A375 (cell line): Measurements from ENCODE around the gene IQCH. TPM values are rescaled to one million over a fixed set of nuclear protein-coding genes. Genes with fewer than 3 reads are reported as not detected.

Experiments
- total RNA-seq: library from RNA; depleted of rRNA; stranded (reverse); fragments of >200 nt; shearing (Covaris generic); gene quantifications from 2 replicates; pipeline ENCODE4 v1.2.3, GENCODE V29; 2014; rRNA removed

Gene IQCH
- 3.2 and 4.8 TPM in 2 replicates for total RNA-seq

DNA sequence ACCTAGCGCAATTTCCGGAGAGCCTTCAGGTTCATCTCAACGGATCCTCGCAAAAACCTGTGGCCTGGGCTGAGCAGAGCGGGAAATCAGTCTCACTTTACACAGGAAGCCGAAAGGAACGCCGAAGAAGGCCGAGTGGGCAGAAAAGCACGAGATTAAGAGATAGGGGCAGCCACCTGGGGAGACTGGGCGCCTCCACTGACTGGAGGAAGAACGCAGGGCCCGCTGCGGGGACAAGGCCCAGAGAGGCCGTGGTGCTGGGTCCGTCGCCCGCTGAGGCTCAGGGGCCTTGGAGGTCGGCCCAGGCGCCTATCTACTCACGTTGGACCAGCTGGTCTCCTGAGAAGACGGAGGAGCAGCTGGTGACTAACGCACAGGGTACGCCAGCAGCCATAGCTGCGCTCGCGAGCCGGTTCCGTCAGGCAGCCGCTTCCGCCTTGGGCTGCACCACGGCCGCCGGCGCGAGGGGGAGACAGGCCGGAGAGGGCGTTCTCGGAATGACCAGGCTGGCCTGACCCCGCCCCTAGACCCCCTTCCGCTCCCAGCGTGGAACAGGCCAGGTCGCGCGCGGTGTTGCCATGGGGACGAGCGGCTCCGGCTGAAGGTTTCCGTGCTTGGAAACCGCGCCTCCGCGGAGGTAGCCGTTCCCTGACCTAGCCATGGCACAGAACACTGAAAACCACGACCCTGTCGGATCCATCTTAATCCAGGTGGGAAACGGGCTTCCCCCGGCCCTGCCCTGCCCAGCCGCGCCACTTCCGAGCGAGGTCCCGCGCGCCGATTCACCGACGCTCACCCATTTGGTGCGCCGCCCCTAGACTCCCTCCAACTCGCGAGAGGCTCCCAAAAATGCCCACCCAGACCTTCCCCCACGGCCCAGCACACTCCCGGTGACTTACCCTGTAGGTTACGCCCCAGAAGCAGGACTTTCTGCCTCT is at the start of gene IQCH, which contains the start of gene AAGAB:
TSS of gene IQCH (plus strand) at position 549 of the 938 bp plus-strand sequence. CDS start at position 660, 111 bp downstream.
TSS of gene AAGAB (minus strand) at position 424 of the 938 bp plus-strand sequence. CDS start at position 394, 30 bp downstream.

DNA sequence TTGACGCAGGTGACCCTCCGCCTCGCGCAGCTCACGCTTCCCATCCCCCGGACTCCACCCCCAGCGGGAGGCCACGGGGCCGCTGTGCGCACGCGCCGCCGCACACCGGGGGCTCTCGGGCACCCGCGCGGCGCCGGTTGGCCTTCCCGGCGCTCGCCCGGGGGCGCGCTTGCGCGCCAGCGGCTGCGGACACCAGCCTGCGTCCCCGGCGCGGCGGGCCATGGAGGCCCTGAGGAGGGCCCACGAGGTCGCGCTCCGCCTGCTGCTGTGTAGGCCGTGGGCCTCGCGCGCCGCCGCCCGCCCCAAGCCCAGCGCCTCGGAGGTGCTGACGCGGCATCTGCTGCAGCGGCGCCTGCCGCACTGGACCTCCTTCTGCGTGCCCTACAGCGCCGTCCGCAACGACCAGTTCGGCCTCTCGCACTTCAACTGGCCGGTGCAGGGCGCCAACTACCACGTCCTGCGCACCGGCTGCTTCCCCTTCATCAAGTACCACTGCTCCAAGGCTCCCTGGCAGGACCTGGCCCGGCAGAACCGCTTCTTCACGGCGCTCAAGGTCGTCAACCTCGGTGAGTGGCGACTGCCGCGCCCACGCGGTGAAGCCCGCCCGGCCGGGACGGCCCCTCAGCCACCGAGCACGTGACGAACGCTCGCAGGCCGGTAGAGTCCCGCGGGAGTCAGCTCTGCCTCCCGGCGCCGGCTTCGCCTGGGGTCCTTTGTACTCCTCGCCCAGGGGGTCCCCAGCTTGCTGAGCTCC is 266.6 kb downstream of the IQCH start, which contains the start of gene C15orf61:
TSS of gene C15orf61 (plus strand) at position 103 of the 754 bp plus-strand sequence. CDS start at position 221, 118 bp downstream.

DNA sequence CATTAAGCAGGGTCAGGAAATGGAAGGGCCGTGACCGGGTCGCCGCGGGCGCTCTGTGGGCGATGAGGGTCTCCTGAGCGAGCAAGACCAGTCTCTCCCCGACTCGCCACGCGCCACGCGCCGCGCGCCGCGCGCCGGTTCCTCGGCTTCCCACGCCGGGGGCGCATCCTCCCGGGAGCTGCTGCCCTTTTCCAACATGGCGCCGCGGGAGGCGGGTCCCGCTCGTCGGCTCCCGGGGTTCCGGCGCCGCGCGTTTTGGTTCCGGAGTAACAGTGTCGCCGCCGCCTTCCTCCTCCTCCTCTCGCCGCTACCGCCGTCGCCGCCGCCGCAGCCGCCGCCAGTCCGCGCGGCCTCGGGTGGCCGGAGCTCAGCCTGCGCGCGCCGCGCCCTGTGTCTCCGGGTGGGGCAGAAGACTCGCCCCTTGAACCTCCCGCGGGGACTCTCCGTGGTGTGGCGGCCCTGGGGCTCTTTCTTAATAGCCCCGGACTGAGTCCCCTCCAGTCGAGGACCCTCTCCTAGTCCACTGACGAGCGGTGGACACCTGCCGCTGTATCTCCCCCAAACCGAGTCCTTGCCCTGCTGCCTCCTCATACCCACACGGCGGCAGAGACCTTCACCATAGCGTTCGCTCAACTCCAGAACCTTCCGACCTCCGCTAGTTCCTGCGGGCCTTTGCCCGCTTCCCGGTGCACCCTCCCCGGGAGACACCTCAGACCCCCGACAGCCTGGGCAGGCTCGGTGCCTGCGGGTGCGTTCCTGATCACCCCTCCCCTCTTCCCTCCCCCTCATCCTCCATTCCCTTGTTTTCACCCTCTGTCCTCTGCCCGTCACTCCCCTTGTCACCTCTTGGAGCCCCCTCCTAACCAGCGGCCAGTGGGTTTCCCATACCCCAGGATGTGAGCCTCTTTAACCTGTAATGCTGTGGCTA is 288.1 kb downstream of the IQCH start, which contains the start of gene MAP2K5:
TSS of gene MAP2K5 (plus strand) at position 284 of the 928 bp plus-strand sequence. CDS start at position 917, 633 bp downstream.

Other genes with a start within 250 kb of the IQCH start
- 53.9 and 54.4 TPM in 2 replicates for gene SMAD3, start 189.2 kb upstream of the IQCH start, total RNA-seq
- gene AAGAB, start 125 bp upstream of the IQCH start, total RNA-seq: 32.1 and 37.1 TPM in 2 replicates